ENCODE results near the gene UQCC2.

Gene UQCC2

DNA sequence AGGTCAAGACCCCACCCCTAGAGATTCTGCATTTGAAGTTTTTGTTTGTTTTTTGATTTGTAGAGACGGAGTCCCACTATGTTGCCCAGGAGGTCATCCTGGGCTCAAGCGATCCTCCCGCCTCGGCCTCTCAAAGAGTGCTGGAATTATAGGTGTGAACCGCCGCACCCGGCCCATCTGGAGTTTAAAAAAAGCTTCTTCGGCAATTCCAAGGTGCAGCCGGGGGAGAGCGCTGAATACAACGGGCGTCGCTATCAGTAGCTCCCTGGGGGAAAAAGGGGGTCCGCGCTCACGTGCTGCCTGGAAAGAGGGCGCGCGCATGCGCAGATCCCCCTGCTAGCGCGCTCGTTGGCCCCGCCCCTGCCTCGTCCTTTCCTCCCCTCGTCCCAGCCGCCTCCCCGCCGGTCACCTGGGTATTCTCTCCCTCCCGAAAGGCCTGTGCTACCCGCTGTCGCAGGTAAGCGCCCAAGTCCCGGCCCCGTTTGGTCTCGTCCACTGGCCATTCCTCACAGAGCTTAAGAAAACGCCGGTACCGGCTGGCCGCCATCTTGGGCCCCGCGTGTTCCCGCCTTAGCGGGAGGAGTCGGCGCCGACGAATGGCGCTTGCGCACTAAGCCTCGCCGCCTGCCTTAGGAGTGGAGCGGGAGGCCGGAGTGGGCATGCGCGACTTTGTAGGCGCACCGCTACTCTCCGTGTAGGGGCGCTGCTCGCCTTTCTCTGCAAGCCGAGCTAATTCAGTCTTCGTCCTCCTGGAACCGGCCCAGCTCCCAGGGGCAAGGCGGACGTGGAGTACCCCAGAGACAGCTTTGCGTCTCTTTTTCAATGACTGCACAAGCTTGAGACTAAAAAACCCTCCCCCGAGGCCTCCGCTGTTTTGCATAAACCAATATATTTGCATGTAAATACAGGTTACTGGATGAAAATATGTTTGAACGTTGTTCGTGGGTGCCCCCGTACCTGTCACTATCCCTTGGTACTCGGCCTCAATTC, at the start of gene UQCC2:
Gene UQCC2, minus strand, starts transcription at position 561 of the 990 bp plus-strand sequence. Its CDS starts 14 bp downstream, at position 547.
- peak; percentile 92 for DNase-seq (ENCODE audit: low read depth in 2 of 2)

GRCh38 chr6:33759887-33760629, 48.6 kb upstream of the UQCC2 start:
- DNase-seq (ENCODE audit: low read depth in 2 of 2) = no peak

- no peak for DNase-seq (ENCODE audit: low read depth in 2 of 2)
These were observed 47.3 kb upstream of the UQCC2 start for GRCh38 chr6:33758815-33759216.

DNA sequence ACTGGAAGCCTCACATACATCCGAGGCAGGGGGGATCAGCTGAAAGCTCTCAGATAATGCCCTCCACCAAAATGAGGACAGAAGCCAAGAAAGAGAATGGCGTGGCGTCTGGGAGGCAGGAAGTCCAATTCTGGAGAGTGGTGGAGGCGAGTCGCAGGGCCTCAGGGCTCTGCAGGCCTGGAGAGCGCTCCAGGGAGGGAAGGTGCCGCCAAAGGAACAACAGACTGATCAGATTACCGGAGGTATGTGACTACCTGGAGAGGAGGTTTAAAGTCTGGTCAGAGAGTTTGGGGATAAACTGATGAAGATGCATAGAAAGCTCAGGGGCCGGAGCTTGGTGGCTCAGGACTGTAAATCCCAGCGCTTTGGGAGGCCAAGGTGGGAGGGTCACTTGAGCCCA, 46.4 kb upstream of the UQCC2 start:
- DNase-seq (ENCODE audit: low read depth in 2 of 2) = no peak

GRCh38 chr6:33757113-33757512, 45.6 kb upstream of the UQCC2 start:
- DNase-seq (ENCODE audit: low read depth in 2 of 2) = no peak

- no peak for DNase-seq (ENCODE audit: low read depth in 2 of 2)
These were observed 44.9 kb upstream of the UQCC2 start for GRCh38 chr6:33756211-33756954.

- no peak for DNase-seq (ENCODE audit: low read depth in 2 of 2)
These were observed 43.8 kb upstream of the UQCC2 start for GRCh38 chr6:33755070-33755869.

- no peak for DNase-seq (ENCODE audit: low read depth in 2 of 2)
These were observed 42.7 kb upstream of the UQCC2 start for GRCh38 chr6:33754222-33754621.

GRCh38 chr6:33752646-33753015, 41.1 kb upstream of the UQCC2 start:
- no peak for DNase-seq (ENCODE audit: low read depth in 2 of 2)

GRCh38 chr6:33751771-33752645, 40.5 kb upstream of the UQCC2 start:
- no peak for DNase-seq (ENCODE audit: low read depth in 2 of 2)

- no peak for DNase-seq (ENCODE audit: low read depth in 2 of 2)
These were observed 38.9 kb upstream of the UQCC2 start for GRCh38 chr6:33750244-33750991.

- no peak for DNase-seq (ENCODE audit: low read depth in 2 of 2)
These were observed 37.9 kb upstream of the UQCC2 start for GRCh38 chr6:33749401-33749800.

- DNase-seq (ENCODE audit: low read depth in 2 of 2) = no peak
These were observed 37.3 kb upstream of the UQCC2 start for GRCh38 chr6:33748841-33749240.

DNA sequence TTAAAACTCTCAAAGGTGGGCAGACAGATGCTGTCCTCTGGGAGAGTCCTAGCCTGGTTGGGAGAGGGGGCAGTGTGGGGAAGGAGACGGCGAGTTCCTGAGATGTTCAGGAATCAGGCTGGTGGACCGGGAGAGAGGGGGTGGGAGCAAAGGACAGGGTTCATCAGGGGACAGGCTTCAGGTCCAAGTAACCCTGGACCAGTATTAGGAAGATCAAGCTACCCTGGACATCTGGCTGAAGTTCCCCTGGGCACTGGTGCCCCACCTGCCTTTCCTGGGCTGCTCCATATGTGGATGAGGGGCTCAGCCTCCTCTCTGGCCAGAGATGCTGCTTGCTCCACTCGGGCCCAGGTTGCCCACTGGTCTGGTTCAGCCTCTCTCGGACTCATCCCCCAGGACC, 36.3 kb upstream of the UQCC2 start:
- DNase-seq (ENCODE audit: low read depth in 2 of 2) = no peak

DNA sequence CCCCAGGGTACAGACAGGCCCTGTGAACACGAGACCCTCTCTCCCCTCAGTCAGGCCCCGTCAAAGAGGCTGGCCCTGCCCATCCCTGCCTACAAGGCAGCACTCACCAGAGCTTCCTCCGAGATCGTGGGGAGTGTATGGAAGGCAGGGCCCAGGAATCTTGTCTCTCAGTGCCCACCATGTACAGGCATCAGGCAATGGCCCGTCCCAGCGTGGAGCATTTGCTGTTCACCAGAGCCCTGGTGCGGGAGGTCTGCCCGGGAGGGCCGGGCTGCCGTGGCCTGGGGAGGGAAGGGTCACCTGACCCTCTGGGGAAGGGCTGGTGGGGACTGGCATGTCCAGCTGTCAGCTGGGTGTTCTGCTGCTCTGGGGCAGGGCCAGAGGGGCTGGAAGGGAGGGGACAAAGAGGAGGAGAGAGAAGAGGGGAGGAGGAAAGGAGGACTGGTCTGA, 35.2 kb upstream of the UQCC2 start, which contains the start of gene IP6K3:
Gene IP6K3, minus strand, starts transcription at position 255 of the 450 bp plus-strand sequence. CDS start 11,429 bp downstream, outside the sequence.
- no peak for DNase-seq (ENCODE audit: low read depth in 2 of 2)

GRCh38 chr6:33746036-33746600, 34.6 kb upstream of the UQCC2 start:
- DNase-seq (ENCODE audit: low read depth in 2 of 2) = no peak

DNA sequence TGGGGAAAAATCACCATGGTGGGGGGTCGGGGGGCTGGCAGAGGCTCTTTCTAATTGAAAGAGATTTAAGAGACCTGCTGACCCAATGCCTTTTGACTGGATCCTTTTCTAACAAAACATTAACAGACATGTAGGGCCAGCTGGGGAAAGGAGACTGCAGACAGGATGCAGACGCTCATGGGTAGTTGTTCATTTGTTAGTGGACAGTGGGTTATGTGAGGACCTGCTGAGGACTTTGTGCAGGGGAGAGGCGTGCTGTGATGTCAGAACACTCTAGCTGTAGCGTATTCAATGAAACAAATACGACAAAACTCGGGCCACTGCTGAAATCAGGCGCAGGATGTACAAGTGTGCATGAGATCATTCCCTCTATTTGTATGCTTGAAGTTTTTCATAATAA, 34.0 kb upstream of the UQCC2 start:
- no peak for DNase-seq (ENCODE audit: low read depth in 2 of 2)

DNA sequence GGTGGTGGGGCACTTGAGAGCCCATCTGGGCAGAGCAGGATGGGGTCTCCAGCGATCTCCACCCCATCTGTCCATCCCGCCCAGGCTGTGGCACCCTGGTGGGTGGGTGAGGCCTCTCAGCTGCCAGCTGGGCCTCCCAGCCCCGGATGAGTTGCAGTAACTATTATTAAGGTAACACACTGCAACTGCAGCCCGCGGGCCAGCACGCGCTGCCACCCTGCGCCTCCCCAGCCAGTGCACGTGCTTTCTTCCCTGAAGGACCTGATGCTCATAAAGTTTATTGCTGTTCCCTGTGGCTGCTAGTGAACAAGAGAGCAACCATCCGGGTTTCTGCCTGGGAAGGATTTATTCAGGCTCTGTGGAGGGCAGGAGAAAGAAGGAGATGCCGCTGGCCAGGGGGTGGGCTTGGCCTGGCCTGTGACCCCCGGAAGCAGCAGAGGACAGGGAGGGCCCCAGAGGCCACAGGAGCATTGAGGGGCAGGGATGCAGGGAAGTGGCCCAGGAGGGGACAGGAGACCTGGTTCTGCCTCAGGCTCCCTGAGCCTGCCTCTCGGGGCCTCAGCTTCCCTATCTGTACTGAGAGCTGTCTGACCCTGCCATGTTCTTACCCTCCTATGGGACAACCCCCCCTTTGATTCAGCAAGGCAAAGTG, 33.5 kb upstream of the UQCC2 start:
- no peak for DNase-seq (ENCODE audit: low read depth in 2 of 2)
